Mesodermal cell (in vitro differentiated cells): ENCODE data around the gene PALLD.
"Not testable (repeated sequence)": the region's sequence is repeated elsewhere in the genome, so short reads cannot be mapped to it uniquely, and the experiment has no call there.

ENCODE experiments used
- H3K27ac ChIP-seq: 2 replicates; pipeline ENCODE4 v1.7.0; 2013; ENCODE audit warnings: mild to moderate bottlenecking, low read depth, low read length, moderate library complexity; ENCODE audit not compliant: severe bottlenecking
- H3K36me3 ChIP-seq: 2 replicates; pipeline ENCODE4 v1.7.1; 2013; ENCODE audit warnings: mild to moderate bottlenecking, low read length, moderate library complexity; ENCODE audit not compliant: control insufficient read depth, insufficient read depth
- H3K4me1 ChIP-seq: one replicate; pipeline ENCODE4 v1.7.1; 2013; ENCODE audit warnings: mild to moderate bottlenecking, low read length; ENCODE audit not compliant: insufficient read depth, control insufficient read depth, poor library complexity, severe bottlenecking
- H3K4me3 ChIP-seq: 2 replicates; pipeline ENCODE4 v1.7.0; 2013; ENCODE audit warnings: low read length, control low read depth, mild to moderate bottlenecking; ENCODE audit not compliant: insufficient read depth, poor library complexity, severe bottlenecking; ENCODE audit errors: extremely low read depth
- H3K9me3 ChIP-seq: 2 replicates; pipeline ENCODE4 v1.7.1; 2013; ENCODE audit warnings: mild to moderate bottlenecking, low read length, moderate library complexity; ENCODE audit not compliant: control insufficient read depth
- WGBS, 2 experiments: methylation state at CpG; one replicate each; pipeline ENCODE4 v1.1.5; 2013; ENCODE audit warnings: missing lambda C conversion rate in 2 of 2; ENCODE audit not compliant: insufficient coverage in 2 of 2; 5-methylcytosine and 5-hydroxymethylcytosine counted together

Gene PALLD

GRCh38 chr4:168794092-168794707 is 297.3 kb downstream of the PALLD start:
- WGBS, 2 experiments, result 76 to 86% methylated on average over 5 to 14 of the region's 20 CpGs
- Histone ChIP-seq H3K9me3 (no peaks in the 10 kb centered on the region), H3K27ac (no peak overlapping the region), H3K4me3 (no peak overlapping the region), H3K4me1 (peaks cover 10% of the 10 kb centered on the region), H3K36me3 (no peaks in the 10 kb centered on the region)

- Histone ChIP-seq H3K27ac (no peak overlapping the region), H3K4me1 (peaks cover 10% of the 10 kb centered on the region), H3K4me3 (no peak overlapping the region), H3K36me3 (no peaks in the 10 kb centered on the region), H3K9me3 (no peaks in the 10 kb centered on the region)
- 92 to 100% methylated on average over 1 to 2 of the region's 3 CpGs for WGBS, 2 experiments
Measured at GRCh38 chr4:168794881-168795280, 298.0 kb downstream of the PALLD start.

GRCh38 chr4:168795346-168795745 is 298.5 kb downstream of the PALLD start:
- peaks cover 10% of the 10 kb centered on the region for H3K4me1 ChIP-seq
- no peaks in the 10 kb centered on the region for H3K9me3 ChIP-seq
- no peak overlapping the region for H3K4me3 ChIP-seq
- WGBS, 2 experiments, result 100% methylated on average over 1 of the region's 1 CpG; no CpG with 5 or more reads in 1 of the 2 experiments
- H3K27ac ChIP-seq, result no peak overlapping the region
- H3K36me3 ChIP-seq, result no peaks in the 10 kb centered on the region

GRCh38 chr4:168796362-168797106 is 299.7 kb downstream of the PALLD start:
- no peaks in the 10 kb centered on the region for H3K36me3 ChIP-seq
- WGBS, 2 experiments, result 94 to 95% methylated on average over 3 of the region's 5 CpGs
- no peak overlapping the region for H3K27ac ChIP-seq
- peaks cover 10% of the 10 kb centered on the region for H3K4me1 ChIP-seq
- no peaks in the 10 kb centered on the region for H3K9me3 ChIP-seq
- H3K4me3 ChIP-seq, result no peak overlapping the region

- H3K4me3 ChIP-seq, result no peak overlapping the region
- H3K27ac ChIP-seq, result no peak overlapping the region
- no peaks in the 10 kb centered on the region for H3K36me3 ChIP-seq
- H3K9me3 ChIP-seq, result no peaks in the 10 kb centered on the region
- peaks cover 10% of the 10 kb centered on the region for H3K4me1 ChIP-seq
- 80 to 86% methylated on average over 1 of the region's 4 CpGs for WGBS, 2 experiments
Measured at GRCh38 chr4:168797194-168797593, 300.3 kb downstream of the PALLD start.

- Histone ChIP-seq H3K4me1 (peaks cover 10% of the 10 kb centered on the region), H3K9me3 (no peaks in the 10 kb centered on the region), H3K4me3 (no peak overlapping the region), H3K27ac (no peak overlapping the region), H3K36me3 (no peaks in the 10 kb centered on the region)
- 94 to 100% methylated on average over 2 of the region's 5 CpGs for WGBS, 2 experiments
Measured at GRCh38 chr4:168797738-168798375, 301.0 kb downstream of the PALLD start.

- H3K27ac ChIP-seq, result no peak overlapping the region
- 100% methylated on average over 1 of the region's 2 CpGs for WGBS, 2 experiments
- no peaks in the 10 kb centered on the region for H3K36me3 ChIP-seq
- no peak overlapping the region for H3K4me3 ChIP-seq
- H3K9me3 ChIP-seq, result no peaks in the 10 kb centered on the region
- peaks cover 25% of the 10 kb centered on the region for H3K4me1 ChIP-seq
Measured at GRCh38 chr4:168800926-168801325, 304.1 kb downstream of the PALLD start.

GRCh38 chr4:168802222-168802621 is 305.4 kb downstream of the PALLD start:
- WGBS, 2 experiments, result 100% methylated on average over 2 of the region's 4 CpGs; no CpG with 5 or more reads in 1 of the 2 experiments
- peaks cover 27% of the 10 kb centered on the region for H3K4me1 ChIP-seq
- no peak overlapping the region for H3K27ac ChIP-seq
- H3K4me3 ChIP-seq, result no peak overlapping the region
- no peaks in the 10 kb centered on the region for H3K9me3 ChIP-seq
- H3K36me3 ChIP-seq, result no peaks in the 10 kb centered on the region

GRCh38 chr4:168803052-168803451 is 306.2 kb downstream of the PALLD start:
- Histone ChIP-seq H3K4me1 (peaks cover 22% of the 10 kb centered on the region), H3K27ac (peak overlapping the region; percentile 94)
- not testable (repeated sequence) for H3K9me3 ChIP-seq, H3K36me3 ChIP-seq, H3K4me3 ChIP-seq
- WGBS, 2 experiments, result 84 to 100% methylated on average over 2 to 3 of the region's 5 CpGs

- Histone ChIP-seq H3K4me1 (peaks cover 21% of the 10 kb centered on the region), H3K9me3 (no peaks in the 10 kb centered on the region), H3K27ac (peak overlapping the region; percentile 94), H3K36me3 (no peaks in the 10 kb centered on the region), H3K4me3 (no peak overlapping the region)
- WGBS, 2 experiments, result 41 to 42% methylated on average over 4 of the region's 4 CpGs
Measured at GRCh38 chr4:168803732-168804131, 306.9 kb downstream of the PALLD start.
